Panc1 (cell line): ENCODE measurements around the gene SMARCA2.

Experiments
- CTCF ChIP-seq: fragments of 450-650 bp; IDR thresholded peaks from 2 replicates; pipeline ENCODE4 v1.5.1; 2017; ENCODE audit warnings: mild to moderate bottlenecking
- POLR2AphosphoS5 ChIP-seq: IDR thresholded peaks from 2 replicates; pipeline ENCODE4 v1.6.1; 2012; ENCODE audit warnings: mild to moderate bottlenecking, low read depth, low read length, moderate library complexity
- REST ChIP-seq, 2 experiments: IDR thresholded peaks; 2 replicates each; pipeline ENCODE4 v1.6.1; 2011 to 2012; ENCODE audit warnings: low read depth in 2 of 2, control low read depth in 1 of 2, low read length in 1 of 2, mild to moderate bottlenecking in 1 of 2, moderate library complexity in 1 of 2; ENCODE audit not compliant: insufficient read depth in 1 of 2
- SIN3A ChIP-seq: IDR thresholded peaks from 2 replicates; pipeline ENCODE4 v1.6.1; 2012; ENCODE audit warnings: low read depth, mild to moderate bottlenecking, low read length, moderate library complexity, borderline replicate concordance; ENCODE audit not compliant: insufficient read depth
- TCF7L2 ChIP-seq: IDR thresholded peaks from 2 replicates; pipeline ENCODE4 v1.6.1; 2011; ENCODE audit warnings: mild to moderate bottlenecking, low read depth, low read length, inconsistent platforms

- TF ChIP-seq CTCF = no peak
- no peak for TF ChIP-seq POLR2AphosphoS5
- no peak for TF ChIP-seq TCF7L2
- TF ChIP-seq SIN3A = 0 out of 2 replicates have a peak, but pooled peaks have one; percentile 18
- TF ChIP-seq REST (IDR thresholded peaks at IDR 0.05; ENCODE audit: insufficient read depth in 1 of 2, low read depth in 2 of 2, low read length in 1 of 2) = no peak
Measured at GRCh38 chr9:2016408-2017330, 1.5 kb downstream of the SMARCA2 start.
